GM18909 (cell line): ENCODE measurements around the gene CNTN1.

Experiments
- ATAC-seq: cut with Tn5 transposase; IDR thresholded peaks from one replicate; pipeline ENCODE4 v1.9.1; 2021; ENCODE audit warnings: mild to moderate bottlenecking; ENCODE audit not compliant: unreplicated experiment, poor library complexity

CNTN1 gene

GRCh38 chr12:40947797-40948196 lies 255.6 kb downstream of the CNTN1 start:
- no peak for ATAC-seq

GRCh38 chr12:40953076-40953475 lies 260.8 kb downstream of the CNTN1 start:
- ATAC-seq = no peak

- no peak for ATAC-seq
Measured at GRCh38 chr12:40957417-40957816, 265.2 kb downstream of the CNTN1 start.

GRCh38 chr12:40959041-40959440 lies 266.8 kb downstream of the CNTN1 start:
- ATAC-seq = no peak

- no peak for ATAC-seq
Measured at GRCh38 chr12:40963751-40964150, 271.5 kb downstream of the CNTN1 start.

GRCh38 chr12:40969796-40970195 lies 277.6 kb downstream of the CNTN1 start:
- ATAC-seq = no peak

- no peak for ATAC-seq
Measured at GRCh38 chr12:40970320-40970907, 278.2 kb downstream of the CNTN1 start.

GRCh38 chr12:40971911-40972310 lies 279.7 kb downstream of the CNTN1 start:
- no peak for ATAC-seq

GRCh38 chr12:40976546-40976945 lies 284.3 kb downstream of the CNTN1 start:
- no peak for ATAC-seq

- ATAC-seq = no peak
Measured at GRCh38 chr12:40980427-40980961, 288.3 kb downstream of the CNTN1 start.

GRCh38 chr12:40986001-40986400 lies 293.8 kb downstream of the CNTN1 start:
- no peak for ATAC-seq

- no peak for ATAC-seq
Measured at GRCh38 chr12:40988355-40988754, 296.1 kb downstream of the CNTN1 start.

GRCh38 chr12:40988824-40989223 lies 296.6 kb downstream of the CNTN1 start:
- no peak for ATAC-seq

- ATAC-seq = no peak
Measured at GRCh38 chr12:40989785-40990184, 297.5 kb downstream of the CNTN1 start.

GRCh38 chr12:40992158-40992557 lies 299.9 kb downstream of the CNTN1 start:
- ATAC-seq = no peak

- ATAC-seq = no peak
Measured at GRCh38 chr12:40992674-40993073, 300.4 kb downstream of the CNTN1 start.

- ATAC-seq = no peak
Measured at GRCh38 chr12:40993158-40993557, 300.9 kb downstream of the CNTN1 start.

GRCh38 chr12:40996091-40996490 lies 303.9 kb downstream of the CNTN1 start:
- ATAC-seq = no peak

GRCh38 chr12:40999210-40999609 lies 307.0 kb downstream of the CNTN1 start:
- ATAC-seq = no peak

GRCh38 chr12:41008472-41008871 lies 316.2 kb downstream of the CNTN1 start:
- no peak for ATAC-seq

- no peak for ATAC-seq
Measured at GRCh38 chr12:41011939-41012338, 319.7 kb downstream of the CNTN1 start.

- ATAC-seq = no peak
Measured at GRCh38 chr12:41013881-41014642, 321.8 kb downstream of the CNTN1 start.
